IMR-90 (cell line): Measurements from ENCODE around the gene FAM171A1. TPM values are rescaled to one million over a fixed set of nuclear protein-coding genes. Genes with fewer than 3 reads are reported as not detected.

ENCODE experiments used
- ATAC-seq: fragments of 200-7000 bp; cut with Tn5 transposase; 2 replicates; pipeline ENCODE4 v1.9.1; 2020; ENCODE audit warnings: low read depth, mild to moderate bottlenecking, moderate library complexity
- BruUV-seq: library from RNA; stranded (reverse); fragments of 400-500 nt; replicated peaks from 2 replicates; lab custom pipeline; 2021; lab: Mats Ljungman, UMichigan
- CTCF ChIA-PET: fragments of 300-600 bp; formaldehyde crosslinking; extraction: SDS; loops from one replicate; lab custom pipeline; 2021; ENCODE audit warnings: antibody characterized with exemption; lab: Yijun Ruan, JAX
- POLR2A ChIA-PET: fragments of 300-600 bp; sonication (Branson Sonifier 250); formaldehyde crosslinking; loops from one replicate; lab custom pipeline; 2022; ENCODE audit warnings: antibody characterized with exemption; ENCODE audit not compliant: unreplicated experiment; lab: Charles Lee
- DNase-seq: peaks from one replicate; pipeline ENCODE4 v3.0.0; 2013
- H2AFZ ChIP-seq: replicated peaks from 2 replicates; pipeline ENCODE3; 2013; ENCODE audit warnings: low read length, mild to moderate bottlenecking; ENCODE audit not compliant: poor library complexity
- H2AK5ac ChIP-seq: 2 replicates; pipeline ENCODE4 v1.6.1; 2013; ENCODE audit warnings: low read depth, low read length, inconsistent platforms
- H2AK9ac ChIP-seq: replicated peaks from 2 replicates; pipeline ENCODE3; 2013; ENCODE audit warnings: mild to moderate bottlenecking, low read depth, low read length, moderate library complexity; ENCODE audit not compliant: poor library complexity
- H2BK120ac ChIP-seq: 2 replicates; pipeline ENCODE4 v1.6.1; 2013; ENCODE audit warnings: low read depth, low read length, inconsistent platforms
- H2BK15ac ChIP-seq: 3 replicates; pipeline ENCODE4 v1.6.1; 2013; ENCODE audit warnings: low read depth, low read length, inconsistent platforms
- H2BK20ac ChIP-seq: 2 replicates; pipeline ENCODE4 v1.6.1; 2013; ENCODE audit warnings: low read depth, mild to moderate bottlenecking, inconsistent platforms, low read length, moderate library complexity
- H2BK5ac ChIP-seq: 2 replicates; pipeline ENCODE4 v1.6.1; 2013; ENCODE audit warnings: mild to moderate bottlenecking, low read depth, low read length, inconsistent platforms; ENCODE audit not compliant: poor library complexity, severe bottlenecking
- H3K14ac ChIP-seq: replicated peaks from 2 replicates; pipeline ENCODE4 v1.6.1; 2013; ENCODE audit warnings: low read depth, low read length, inconsistent platforms
- H3K18ac ChIP-seq: 2 replicates; pipeline ENCODE4 v1.6.1; 2013; ENCODE audit warnings: low read depth, low read length, control low read depth
- H3K23ac ChIP-seq: 2 replicates; pipeline ENCODE4 v1.6.1; 2013; ENCODE audit warnings: low read depth, low read length, inconsistent platforms
- H3K27ac ChIP-seq: 2 replicates; pipeline ENCODE4 v1.5.1; 2013; ENCODE audit warnings: mild to moderate bottlenecking, control low read depth, low read length; ENCODE audit not compliant: insufficient read depth
- H3K27me3 ChIP-seq: 2 replicates; pipeline ENCODE4 v1.6.1; 2013; ENCODE audit warnings: low read length; ENCODE audit not compliant: control insufficient read depth, insufficient read depth
- H3K36me3 ChIP-seq: 2 replicates; pipeline ENCODE4 v1.6.1; 2013; ENCODE audit warnings: low read length, mixed read lengths; ENCODE audit not compliant: control insufficient read depth, insufficient read depth
- H3K4ac ChIP-seq: 2 replicates; pipeline ENCODE4 v1.6.1; 2013; ENCODE audit warnings: low read depth, low read length, inconsistent platforms
- H3K4me1 ChIP-seq: 2 replicates; pipeline ENCODE4 v1.6.1; 2013; ENCODE audit warnings: low read length, mixed read lengths; ENCODE audit not compliant: control insufficient read depth, insufficient read depth
- H3K4me2 ChIP-seq: 2 replicates; pipeline ENCODE4 v1.6.1; 2013; ENCODE audit warnings: low read depth, mild to moderate bottlenecking, control low read depth, low read length, moderate library complexity
- H3K4me3 ChIP-seq: 2 replicates; pipeline ENCODE4 v1.5.1; 2013; ENCODE audit warnings: low read depth, mild to moderate bottlenecking, control low read depth, low read length, moderate library complexity; ENCODE audit not compliant: insufficient read depth
- H3K56ac ChIP-seq: 2 replicates; pipeline ENCODE4 v1.6.1; 2013; ENCODE audit warnings: low read length, inconsistent platforms; ENCODE audit not compliant: insufficient read depth; ENCODE audit errors: extremely low read depth
- H3K79me1 ChIP-seq, 2 experiments: 2 replicates each; pipeline ENCODE4 v1.6.1; 2013; ENCODE audit warnings: low read length in 2 of 2, inconsistent platforms in 1 of 2, low read depth in 1 of 2
- H3K9ac ChIP-seq: 2 replicates; pipeline ENCODE4 v1.6.1; 2013; ENCODE audit warnings: low read depth, low read length, control low read depth
- H3K9me1 ChIP-seq: 2 replicates; pipeline ENCODE4 v1.6.1; 2013; ENCODE audit warnings: low read length, inconsistent platforms; ENCODE audit not compliant: insufficient read depth
- H3K9me3 ChIP-seq: 2 replicates; pipeline ENCODE4 v1.6.1; 2013; ENCODE audit warnings: low read length; ENCODE audit not compliant: control insufficient read depth, insufficient read depth
- H4K20me1 ChIP-seq: 2 replicates; pipeline ENCODE4 v1.6.1; 2013; ENCODE audit warnings: low read length, inconsistent platforms; ENCODE audit not compliant: insufficient read depth
- H4K5ac ChIP-seq: 2 replicates; pipeline ENCODE4 v1.6.1; 2013; ENCODE audit warnings: mild to moderate bottlenecking, low read depth, low read length, control low read depth
- H4K8ac ChIP-seq, 2 experiments: 2 replicates each; pipeline ENCODE4 v1.6.1; 2013; ENCODE audit warnings: low read depth in 2 of 2, low read length in 2 of 2, control low read depth in 1 of 2, inconsistent platforms in 1 of 2
- H4K91ac ChIP-seq: 2 replicates; pipeline ENCODE4 v1.6.1; 2013; ENCODE audit warnings: low read depth, low read length, inconsistent platforms; ENCODE audit not compliant: insufficient read depth
- BHLHE40 ChIP-seq: fragments of 150-350 bp; IDR thresholded peaks from 2 replicates; pipeline ENCODE4 v1.6.1; 2016; ENCODE audit warnings: mild to moderate bottlenecking, low read depth, low read length
- CHD1 ChIP-seq: IDR thresholded peaks from 2 replicates; pipeline ENCODE4 v1.6.1; 2012; ENCODE audit warnings: low read depth, low read length, improper control_type of control experiment
- FOS ChIP-seq: fragments of 150-350 bp; IDR thresholded peaks from 2 replicates; pipeline ENCODE4 v1.6.1; 2016; ENCODE audit warnings: low read depth, low read length
- MAFK ChIP-seq: IDR thresholded peaks from 2 replicates; pipeline ENCODE4 v1.6.1; 2012; ENCODE audit warnings: low read depth, low read length, improper control_type of control experiment
- MXI1 ChIP-seq: IDR thresholded peaks from 2 replicates; pipeline ENCODE4 v1.6.1; 2012; ENCODE audit warnings: low read depth, mild to moderate bottlenecking, low read length, moderate library complexity, borderline replicate concordance
- POLR2A ChIP-seq: IDR thresholded peaks from 2 replicates; pipeline ENCODE4 v1.6.1; 2012; ENCODE audit warnings: mild to moderate bottlenecking, low read depth, low read length
- WGBS, 2 experiments: methylation state at CpG; one replicate each; pipeline versions ENCODE4 v1.1.5 to v1.1.7; 2013; ENCODE audit warnings: missing lambda C conversion rate in 2 of 2; ENCODE audit not compliant: insufficient read length in 1 of 2; ENCODE audit errors: extremely low coverage in 2 of 2; 5-methylcytosine and 5-hydroxymethylcytosine counted together
- dilution Hi-C: fragments of 300-500 bp; cut with HindIII; formaldehyde crosslinking; loops from one replicate; pipeline ENCODE4 v1.14.3; 2018; ENCODE audit warnings: low sequenced_read_pairs; ENCODE audit not compliant: unreplicated experiment
- in situ Hi-C: fragments of 300-500 bp; cut with MboI; formaldehyde crosslinking; loops from 3 replicates; pipeline ENCODE4 v1.14.3; 2019; ENCODE audit warnings: low sequenced_read_pairs, inconsistent platforms, mixed read lengths
- intact Hi-C: fragments of 100-400 bp; cut with micrococcal nuclease; formaldehyde crosslinking; loops from 2 replicates; pipeline ENCODE4 v1.10.0; 2022
- polyA plus RNA-seq, 3 experiments: library from polyadenylated mRNA; depleted of rRNA; stranded (reverse); fragments of >200 nt; gene quantifications; 2 replicates each; pipeline ENCODE4 v1.2.3, GENCODE V29; 2012; ENCODE audit warnings: low replicate concordance in 1 of 3
- total RNA-seq: library from RNA; depleted of rRNA; stranded (reverse); fragments of >200 nt; gene quantifications from 2 replicates; pipeline ENCODE4 v1.2.3, GENCODE V29; 2012
- TF ChIP-seq, protein P1 (sequence below): fragments of 150-350 bp; IDR thresholded peaks from 2 replicates; pipeline ENCODE4 v1.6.1; 2016; ENCODE audit warnings: low read depth, mild to moderate bottlenecking, low read length, moderate library complexity, borderline replicate concordance
- TF ChIP-seq, protein P2 (sequence below): conservative IDR thresholded peaks from 2 replicates; pipeline ENCODE4 v1.5.1; 2012; ENCODE audit warnings: mild to moderate bottlenecking, low read depth, low read length, improper control_type of control experiment

The FAM171A1 gene
- total and polyA plus RNA-seq, 2 of the 4 experiments (the other 2 are of a cell fraction), result 20.3 to 30.6 TPM

DNA sequence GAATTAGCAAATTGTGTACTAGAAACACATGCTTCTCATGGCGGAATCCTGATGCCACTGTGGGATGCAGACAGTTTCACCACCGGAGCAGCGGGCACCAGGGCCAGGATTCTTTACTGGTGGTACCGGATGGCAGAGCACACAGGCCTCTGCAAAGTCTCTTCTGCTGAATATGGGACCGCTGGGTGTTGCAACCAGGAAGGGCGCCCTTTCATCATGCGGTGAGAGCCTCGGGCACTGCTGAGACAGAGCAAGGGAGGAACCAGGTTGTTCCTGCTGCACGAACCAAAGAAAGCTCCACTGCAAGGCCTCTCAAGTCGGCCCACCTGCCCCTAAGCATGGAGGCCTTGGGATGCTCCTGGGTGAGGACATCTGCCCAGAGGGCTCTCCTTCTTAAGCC is 145.6 kb downstream of the FAM171A1 start:
- Histone ChIP-seq H3K27ac (no peak overlapping the region), H3K14ac (no peak overlapping the region), H3K4me1 (peaks cover 7% of the 10 kb centered on the region; the same call in 1 of the 2 replicates), H4K8ac (no peak overlapping the region), H3K4me3 (no peak overlapping the region), H3K23ac (no peak overlapping the region), H3K56ac (no peak overlapping the region), H2AK9ac (no peak overlapping the region), H3K79me1 (peaks cover 4 to 23% of the 10 kb centered on the region in 2 experiments; a peak in 2 of 4 replicates), H4K5ac (no peak overlapping the region), H3K27me3 (no peaks in the 10 kb centered on the region), H3K9ac (no peak overlapping the region), H4K20me1 (no peaks in the 10 kb centered on the region), H3K4me2 (no peak overlapping the region), H2AK5ac (no peak overlapping the region), H4K91ac (no peak overlapping the region), H3K18ac (no peak overlapping the region), H2BK5ac (no peak overlapping the region), H2BK15ac (no peak overlapping the region), H2AFZ (no peak overlapping the region), H2BK20ac (no peak overlapping the region), H3K36me3 (no peaks in the 10 kb centered on the region), H3K4ac (no peak overlapping the region), H3K9me3 (no peaks in the 10 kb centered on the region), H2BK120ac (no peak overlapping the region), H3K9me1 (peaks cover 6% of the 10 kb centered on the region; the same call in 1 of the 2 replicates)
- CTCF ChIA-PET, result no interaction called here
- ATAC-seq, result no peak
- dilution Hi-C loops (no loop called here), intact Hi-C loops (no loop called here), in situ Hi-C loops (no loop called here)
- no TSS peak for BruUV-seq
- TF ChIP-seq, protein P1, sequence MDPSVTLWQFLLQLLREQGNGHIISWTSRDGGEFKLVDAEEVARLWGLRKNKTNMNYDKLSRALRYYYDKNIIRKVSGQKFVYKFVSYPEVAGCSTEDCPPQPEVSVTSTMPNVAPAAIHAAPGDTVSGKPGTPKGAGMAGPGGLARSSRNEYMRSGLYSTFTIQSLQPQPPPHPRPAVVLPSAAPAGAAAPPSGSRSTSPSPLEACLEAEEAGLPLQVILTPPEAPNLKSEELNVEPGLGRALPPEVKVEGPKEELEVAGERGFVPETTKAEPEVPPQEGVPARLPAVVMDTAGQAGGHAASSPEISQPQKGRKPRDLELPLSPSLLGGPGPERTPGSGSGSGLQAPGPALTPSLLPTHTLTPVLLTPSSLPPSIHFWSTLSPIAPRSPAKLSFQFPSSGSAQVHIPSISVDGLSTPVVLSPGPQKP, result no peak
- TF ChIP-seq BHLHE40 (no peak), MXI1 (no peak), CHD1 (no peak), MAFK (no peak), FOS (no peak), POLR2A (no peak)
- TF ChIP-seq, protein P2, sequence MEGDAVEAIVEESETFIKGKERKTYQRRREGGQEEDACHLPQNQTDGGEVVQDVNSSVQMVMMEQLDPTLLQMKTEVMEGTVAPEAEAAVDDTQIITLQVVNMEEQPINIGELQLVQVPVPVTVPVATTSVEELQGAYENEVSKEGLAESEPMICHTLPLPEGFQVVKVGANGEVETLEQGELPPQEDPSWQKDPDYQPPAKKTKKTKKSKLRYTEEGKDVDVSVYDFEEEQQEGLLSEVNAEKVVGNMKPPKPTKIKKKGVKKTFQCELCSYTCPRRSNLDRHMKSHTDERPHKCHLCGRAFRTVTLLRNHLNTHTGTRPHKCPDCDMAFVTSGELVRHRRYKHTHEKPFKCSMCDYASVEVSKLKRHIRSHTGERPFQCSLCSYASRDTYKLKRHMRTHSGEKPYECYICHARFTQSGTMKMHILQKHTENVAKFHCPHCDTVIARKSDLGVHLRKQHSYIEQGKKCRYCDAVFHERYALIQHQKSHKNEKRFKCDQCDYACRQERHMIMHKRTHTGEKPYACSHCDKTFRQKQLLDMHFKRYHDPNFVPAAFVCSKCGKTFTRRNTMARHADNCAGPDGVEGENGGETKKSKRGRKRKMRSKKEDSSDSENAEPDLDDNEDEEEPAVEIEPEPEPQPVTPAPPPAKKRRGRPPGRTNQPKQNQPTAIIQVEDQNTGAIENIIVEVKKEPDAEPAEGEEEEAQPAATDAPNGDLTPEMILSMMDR, result no peak
- WGBS, 2 experiments, result 100% methylated on average over 10 of the region's 10 CpGs; no CpG with 5 or more reads in 1 of the 2 experiments
- DNase-seq, result no peak
- POLR2A ChIA-PET, result no interaction called here
